NCI-H1417 treated with DMSO at 0.1 percent for 48 hours (cell line): ENCODE measurements around the gene UBE2F.
"Not testable (repeated sequence)": the region's sequence is repeated elsewhere in the genome, so short reads cannot be mapped to it uniquely, and the experiment has no call there.

Experiments
- DNase-seq: peaks from one replicate; lab custom pipeline; 2025; lab: John Stamatoyannopoulos, UW

Gene UBE2F

GRCh38 chr2:237944302-237944701 lies 22.5 kb upstream of the UBE2F start:
- DNase-seq, result no peak

GRCh38 chr2:237946423-237946822 lies 20.4 kb upstream of the UBE2F start:
- DNase-seq, result no peak

GRCh38 chr2:237951354-237951753 lies 15.5 kb upstream of the UBE2F start:
- not testable (repeated sequence) for DNase-seq

- no peak for DNase-seq
These were observed 14.9 kb upstream of the UBE2F start for GRCh38 chr2:237951878-237952277.

- no peak for DNase-seq
These were observed 14.0 kb upstream of the UBE2F start for GRCh38 chr2:237952851-237953250.

GRCh38 chr2:237955640-237956401 lies 11.0 kb upstream of the UBE2F start:
- no peak for DNase-seq

GRCh38 chr2:237956402-237956736 lies 10.4 kb upstream of the UBE2F start:
- no peak for DNase-seq

- no peak for DNase-seq
These were observed 5.2 kb upstream of the UBE2F start for GRCh38 chr2:237961637-237962036.

- DNase-seq, result no peak
These were observed 4.3 kb upstream of the UBE2F start for GRCh38 chr2:237962432-237963084.

GRCh38 chr2:237963490-237963991 lies 3.3 kb upstream of the UBE2F start:
- DNase-seq, result not testable (repeated sequence)

- DNase-seq, result no peak
These were observed 2.6 kb upstream of the UBE2F start for GRCh38 chr2:237964194-237964577.

GRCh38 chr2:237964578-237965404 lies 2.0 kb upstream of the UBE2F start:
- no peak for DNase-seq

- DNase-seq, result not testable (repeated sequence)
These were observed 970 bp upstream of the UBE2F start for GRCh38 chr2:237965844-237966243.

- DNase-seq, result no peak
These were observed 607 bp upstream of the UBE2F start for GRCh38 chr2:237966250-237966564.

- no peak for DNase-seq
These were observed 693 bp downstream of the UBE2F start for GRCh38 chr2:237967463-237967951.

GRCh38 chr2:237968048-237968862 lies 1.4 kb downstream of the UBE2F start:
- DNase-seq, result no peak

- DNase-seq, result no peak
These were observed 4.8 kb downstream of the UBE2F start for GRCh38 chr2:237971661-237972060.

GRCh38 chr2:237972211-237972610 lies 5.4 kb downstream of the UBE2F start:
- DNase-seq, result no peak

GRCh38 chr2:237972936-237973335 lies 6.1 kb downstream of the UBE2F start:
- no peak for DNase-seq

GRCh38 chr2:237977380-237977779 lies 10.6 kb downstream of the UBE2F start:
- no peak for DNase-seq

- no peak for DNase-seq
These were observed 11.4 kb downstream of the UBE2F start for GRCh38 chr2:237978058-237978712.
